A549 (cell line): Measurements from ENCODE around the gene CCDC70.

Experiments used
- CTCF ChIP-seq: fragments of >200 bp; sonication (Bioruptor Twin); formaldehyde crosslinking; IDR thresholded peaks from 3 replicates; pipeline ENCODE4 v1.5.1; 2016
- EHMT2 ChIP-seq: fragments of 200-600 bp; sonication (generic); IDR thresholded peaks from 2 replicates; pipeline ENCODE4 v1.6.1; 2016; ENCODE audit warnings: antibody characterized with exemption, low read depth, mild to moderate bottlenecking, moderate library complexity
- POLR2A ChIP-seq: IDR thresholded peaks from 2 replicates; pipeline ENCODE4 v1.6.1; 2012; ENCODE audit warnings: mild to moderate bottlenecking, low read length

- TF ChIP-seq CTCF = no peak
- TF ChIP-seq POLR2A = no peak
- no peak for TF ChIP-seq EHMT2
These were observed 8.1 kb downstream of the CCDC70 start for GRCh38 chr13:51869916-51870315.
